Smooth muscle cell (in vitro differentiated cells): ENCODE data around the gene CD300LB. TPM values are rescaled to one million over a fixed set of nuclear protein-coding genes. Genes with fewer than 3 reads are reported as not detected.
"Not testable (repeated sequence)": the region's sequence is repeated elsewhere in the genome, so short reads cannot be mapped to it uniquely, and the experiment has no call there.

Source experiments
- DNase-seq: peaks from one replicate; lab custom pipeline; 2025; ENCODE audit not compliant: unreplicated experiment; lab: John Stamatoyannopoulos, UW
- H2AFZ ChIP-seq: fragments of 200-600 bp; sonication (generic); 2 replicates; pipeline ENCODE4 v1.6.0; 2016; ENCODE audit warnings: antibody characterized with exemption, low read depth, mild to moderate bottlenecking
- H3F3A ChIP-seq: fragments of 200-600 bp; sonication (generic); 2 replicates; pipeline ENCODE4 v1.6.0; 2017; ENCODE audit warnings: antibody characterized with exemption, low read depth
- H3K27ac ChIP-seq: fragments of 200-600 bp; sonication (generic); 2 replicates; pipeline ENCODE4 v1.5.1; 2016; ENCODE audit warnings: low read depth, mild to moderate bottlenecking
- H3K27me3 ChIP-seq: fragments of 200-600 bp; sonication (generic); 2 replicates; pipeline ENCODE4 v1.6.1; 2016; ENCODE audit warnings: low read depth, mild to moderate bottlenecking
- H3K36me3 ChIP-seq: fragments of 200-600 bp; sonication (generic); 2 replicates; pipeline ENCODE4 v1.5.1; 2016; ENCODE audit warnings: low read depth
- H3K4me1 ChIP-seq: fragments of 200-600 bp; sonication (generic); 2 replicates; pipeline ENCODE4 v1.5.1; 2016; ENCODE audit warnings: low read depth
- H3K4me2 ChIP-seq: fragments of 200-600 bp; sonication (generic); 2 replicates; pipeline ENCODE4 v1.6.0; 2016; ENCODE audit warnings: mild to moderate bottlenecking
- H3K4me3 ChIP-seq: fragments of 200-600 bp; sonication (generic); 2 replicates; pipeline ENCODE4 v1.5.1; 2016; ENCODE audit warnings: mild to moderate bottlenecking
- H3K79me2 ChIP-seq: fragments of 200-600 bp; sonication (generic); 2 replicates; pipeline ENCODE4 v1.6.0; 2016; ENCODE audit warnings: low read depth, mild to moderate bottlenecking
- H3K9ac ChIP-seq: fragments of 200-600 bp; sonication (generic); 2 replicates; pipeline ENCODE4 v1.6.0; 2016; ENCODE audit warnings: low read depth
- H3K9me3 ChIP-seq: fragments of 200-600 bp; sonication (generic); replicated peaks from 2 replicates; pipeline ENCODE4 v1.5.1; 2016; ENCODE audit warnings: low read depth
- H4K20me1 ChIP-seq: fragments of 200-600 bp; sonication (generic); 2 replicates; pipeline ENCODE4 v1.6.0; 2016; ENCODE audit warnings: low read depth
- CTCF ChIP-seq: fragments of 200-600 bp; sonication (generic); IDR thresholded peaks from 2 replicates; pipeline ENCODE4 v1.5.1; 2017; ENCODE audit warnings: borderline replicate concordance, mild to moderate bottlenecking, antibody characterized with exemption; ENCODE audit not compliant: insufficient read depth, poor library complexity, severe bottlenecking
- WGBS: methylation state at CpG from one replicate; pipeline ENCODE4 v1.1.7; 2016; ENCODE audit warnings: low lambda C conversion rate; 5-methylcytosine and 5-hydroxymethylcytosine counted together
- polyA plus RNA-seq: library from polyadenylated mRNA; unstranded; fragments of >200 nt; fragmentation: Nextera tagmentation; extraction: Ambion mirVana; gene quantifications from 2 replicates; pipeline ENCODE4 v1.2.1, GENCODE V29; 2016
- total RNA-seq: library from RNA; depleted of rRNA; stranded (reverse); fragments of >200 nt; gene quantifications from 2 replicates; pipeline ENCODE4 v1.2.3, GENCODE V29; 2014

The CD300LB gene
- total RNA-seq (not detected in 2 replicates), polyA plus RNA-seq (not detected in 2 replicates)

GRCh38 chr17:74531231-74531761, at the start of gene CD300LB:
Gene CD300LB (minus strand): TSS chr17:74531475. CDS start chr17:74531350, 125 bp downstream.
- no peak for TF ChIP-seq CTCF
- Histone ChIP-seq H3K27me3 (peaks cover 7% of the 10 kb centered on the region), H3K27ac (no peak within 1 kb of the TSS)

GRCh38 chr17:74579900-74580299, 48.6 kb upstream of the CD300LB start:
- no peak overlapping the region for H3K4me2 ChIP-seq
- no peak for DNase-seq
- TF ChIP-seq CTCF: no peak
- no peak overlapping the region for H2AFZ ChIP-seq
- no peaks in the 10 kb centered on the region for H3K27me3 ChIP-seq
- H3F3A ChIP-seq: no peaks in the 10 kb centered on the region
- no peaks in the 10 kb centered on the region for H3K4me1 ChIP-seq
- H3K27ac ChIP-seq: no peak overlapping the region
- no peaks in the 10 kb centered on the region for H3K79me2 ChIP-seq
- no peak overlapping the region for H3K9ac ChIP-seq
- H4K20me1 ChIP-seq: no peaks in the 10 kb centered on the region
- no peaks in the 10 kb centered on the region for H3K36me3 ChIP-seq
- WGBS: 82% methylated on average over 7 of the region's 7 CpGs
- no peak overlapping the region for H3K4me3 ChIP-seq
- no peaks in the 10 kb centered on the region for H3K9me3 ChIP-seq

More at GRCh38 chr17:74531231-74531761, at the start of gene CD300LB:
- WGBS: 80% methylated on average over 10 of the region's 10 CpGs
- H3K9ac ChIP-seq: no peak within 1 kb of the TSS
- no peak for DNase-seq
- no peaks in the 10 kb centered on the region for H4K20me1 ChIP-seq
- no peak within 1 kb of the TSS for H2AFZ ChIP-seq
- H3K36me3 ChIP-seq: no peaks in the 10 kb centered on the region
- no peaks in the 10 kb centered on the region for H3K9me3 ChIP-seq
- H3K4me2 ChIP-seq: no peak within 1 kb of the TSS
- H3F3A ChIP-seq: no peaks in the 10 kb centered on the region
- H3K79me2 ChIP-seq: no peaks in the 10 kb centered on the region
- no peak within 1 kb of the TSS for H3K4me3 ChIP-seq
- H3K4me1 ChIP-seq: no peaks in the 10 kb centered on the region

GRCh38 chr17:74578979-74579378, 47.7 kb upstream of the CD300LB start:
- 92% methylated on average over 9 of the region's 9 CpGs for WGBS
- Histone ChIP-seq H3K9me3 (no peaks in the 10 kb centered on the region), H3K4me3 (no peak overlapping the region), H3K27ac (no peak overlapping the region), H3K4me1 (no peaks in the 10 kb centered on the region), H3K79me2 (no peaks in the 10 kb centered on the region), H3F3A (no peaks in the 10 kb centered on the region), H3K9ac (no peak overlapping the region), H3K36me3 (no peaks in the 10 kb centered on the region), H2AFZ (no peak overlapping the region), H3K4me2 (no peak overlapping the region), H3K27me3 (no peaks in the 10 kb centered on the region), H4K20me1 (no peaks in the 10 kb centered on the region)
- no peak for TF ChIP-seq CTCF
- DNase-seq: no peak

- Histone ChIP-seq H3K27ac (no peak overlapping the region), H3F3A (peaks cover 6% of the 10 kb centered on the region), H2AFZ (no peak overlapping the region), H3K4me2 (no peak overlapping the region), H3K9me3 (no peaks in the 10 kb centered on the region), H3K9ac (no peak overlapping the region), H3K79me2 (no peaks in the 10 kb centered on the region), H3K36me3 (no peaks in the 10 kb centered on the region), H3K4me1 (peaks cover 6% of the 10 kb centered on the region), H3K4me3 (no peak overlapping the region), H4K20me1 (no peaks in the 10 kb centered on the region), H3K27me3 (no peaks in the 10 kb centered on the region)
- TF ChIP-seq CTCF: no peak
- WGBS: 85% methylated on average over 5 of the region's 5 CpGs
- no peak for DNase-seq
Measured at GRCh38 chr17:74574489-74575142, 43.3 kb upstream of the CD300LB start.

GRCh38 chr17:74573635-74574034, 42.4 kb upstream of the CD300LB start:
- H3K4me2 ChIP-seq, H3K9me3 ChIP-seq, H3K9ac ChIP-seq, H4K20me1 ChIP-seq, H3K4me3 ChIP-seq, H3K27me3 ChIP-seq, H3K79me2 ChIP-seq, DNase-seq, H3K4me1 ChIP-seq, H3K36me3 ChIP-seq, H3K27ac ChIP-seq, H2AFZ ChIP-seq: not testable (repeated sequence)
- H3F3A ChIP-seq: peaks cover 10% of the 10 kb centered on the region
